HCT116 (cell line): ENCODE measurements around the gene RABL6. TPM values are rescaled to one million over a fixed set of nuclear protein-coding genes. Genes with fewer than 3 reads are reported as not detected.

ENCODE experiments used
- ATAC-seq: fragments of 200-7000 bp; cut with Tn5 transposase; 2 replicates; pipeline ENCODE4 v1.9.1; 2020; ENCODE audit warnings: mild to moderate bottlenecking, moderate library complexity
- BruUV-seq: library from RNA; stranded (reverse); fragments of 400-500 nt; replicated peaks from 2 replicates; lab custom pipeline; 2021; lab: Mats Ljungman, UMichigan
- CTCF ChIA-PET: fragments of 300-600 bp; sonication (Branson Sonifier 250); formaldehyde crosslinking; loops from one replicate; lab custom pipeline; 2021; ENCODE audit warnings: antibody characterized with exemption; lab: Charles Lee
- POLR2A ChIA-PET: fragments of 300-600, 350-600 bp; sonication (Branson Sonifier 250); formaldehyde crosslinking; loops from one replicate; lab custom pipeline; 2021; ENCODE audit warnings: antibody characterized with exemption; lab: Charles Lee
- RAD21 ChIA-PET, 2 experiments: fragments of 300-600 bp; sonication (Branson Sonifier 250); formaldehyde crosslinking; loops; one replicate each; lab custom pipeline; 2023; ENCODE audit warnings: low total read pairs in 2 of 2; ENCODE audit not compliant: uncharacterized antibody in 2 of 2, unreplicated experiment in 2 of 2, low non-redundant PET in 1 of 2; lab: Charles Lee
- DNase-seq: peaks from one replicate; pipeline ENCODE4 v3.0.0-alpha.2; 2010; ENCODE audit warnings: low read depth, low spot score
- H2AFZ ChIP-seq: fragments of 200-600 bp; shearing (Covaris generic), sonication (generic); 2 replicates; pipeline ENCODE4 v1.6.1; 2017; ENCODE audit warnings: low read depth, mixed run types, mixed read lengths, antibody characterized with exemption, low read length; ENCODE audit not compliant: poor library complexity, severe bottlenecking
- H3K27ac ChIP-seq: 2 replicates; pipeline ENCODE4 v1.5.1; 2012; ENCODE audit warnings: low read depth, low read length
- H3K27me3 ChIP-seq: fragments of 200-600 bp; sonication (generic); 2 replicates; pipeline ENCODE4 v1.6.1; 2016; ENCODE audit warnings: mixed run types, low read length, mixed read lengths; ENCODE audit not compliant: insufficient read depth
- H3K36me3 ChIP-seq, 2 experiments: fragments of 200-500 bp in 1 of 2; fragments of 200-600 bp in 1 of 2; sonication (Bioruptor generic) in 1 of 2; sonication (generic) in 1 of 2; 2 replicates each; pipeline versions ENCODE4 v1.5.1 to v1.6.1; 2014 to 2016; ENCODE audit warnings: low read length in 2 of 2, inconsistent platforms in 1 of 2, mixed read lengths in 1 of 2, mixed run types in 1 of 2; ENCODE audit not compliant: insufficient read depth in 2 of 2, control insufficient read depth in 1 of 2
- H3K4me1 ChIP-seq, 2 experiments: fragments of 200-600 bp in 1 of 2; sonication (generic) in 1 of 2; 2 replicates each; pipeline versions ENCODE4 v1.5.1 to v1.6.1; 2012 to 2017; ENCODE audit warnings: low read length in 2 of 2, inconsistent platforms in 1 of 2, mild to moderate bottlenecking in 1 of 2, mixed read lengths in 1 of 2, mixed run types in 1 of 2, moderate library complexity in 1 of 2; ENCODE audit not compliant: insufficient read depth in 2 of 2, control insufficient read depth in 1 of 2
- H3K4me2 ChIP-seq: fragments of 200-600 bp; sonication (generic); 2 replicates; pipeline ENCODE4 v1.6.1; 2017; ENCODE audit warnings: mixed run types, low read length, mixed read lengths
- H3K4me3 ChIP-seq, 2 experiments: fragments of 200-600 bp in 1 of 2; sonication (generic) in 1 of 2; replicated peaks in 1 of 2; 2 replicates each; pipeline ENCODE4 v1.5.1; 2011 to 2016; ENCODE audit warnings: low read length in 2 of 2, control low read depth in 1 of 2, low read depth in 1 of 2, mild to moderate bottlenecking in 1 of 2, mixed read lengths in 1 of 2, mixed run types in 1 of 2
- H3K79me2 ChIP-seq: fragments of 200-600 bp; sonication (generic); 2 replicates; pipeline ENCODE4 v1.6.1; 2017; ENCODE audit warnings: mild to moderate bottlenecking, mixed run types, low read length, moderate library complexity, mixed read lengths; ENCODE audit not compliant: insufficient read depth
- H3K9ac ChIP-seq: fragments of 200-600 bp; sonication (generic); 2 replicates; pipeline ENCODE4 v1.6.1; 2016; ENCODE audit warnings: low read length, mixed read lengths
- H3K9me2 ChIP-seq: fragments of 200-600 bp; sonication (generic), shearing (Covaris generic); 2 replicates; pipeline ENCODE4 v1.6.1; 2017; ENCODE audit warnings: mixed run types, mild to moderate bottlenecking, moderate library complexity; ENCODE audit not compliant: insufficient read depth
- H3K9me3 ChIP-seq, 2 experiments: fragments of 200-500 bp in 1 of 2; fragments of 200-600 bp in 1 of 2; sonication (Bioruptor generic) in 1 of 2; sonication (generic) in 1 of 2; 2 replicates each; pipeline ENCODE4 v1.6.1; 2014 to 2017; ENCODE audit warnings: low read length in 2 of 2, mixed read lengths in 2 of 2, inconsistent platforms in 1 of 2, low read depth in 1 of 2, mild to moderate bottlenecking in 1 of 2, mixed run types in 1 of 2, moderate library complexity in 1 of 2; ENCODE audit not compliant: control insufficient read depth in 1 of 2, insufficient read depth in 1 of 2
- H4K20me1 ChIP-seq: fragments of 200-600 bp; sonication (generic), shearing (Covaris generic); 2 replicates; pipeline ENCODE4 v1.6.1; 2017; ENCODE audit warnings: mixed run types, mild to moderate bottlenecking, moderate library complexity; ENCODE audit not compliant: insufficient read depth
- CBX3 ChIP-seq: IDR thresholded peaks from 2 replicates; pipeline ENCODE4 v1.6.1; 2012; ENCODE audit warnings: low read depth
- CEBPB ChIP-seq: IDR thresholded peaks from 2 replicates; pipeline ENCODE4 v1.6.1; 2012; ENCODE audit warnings: low read depth
- EGR1 ChIP-seq: IDR thresholded peaks from 2 replicates; pipeline ENCODE4 v1.6.1; 2012; ENCODE audit warnings: low read depth
- ELF1 ChIP-seq: IDR thresholded peaks from 2 replicates; pipeline ENCODE4 v1.6.1; 2012; ENCODE audit warnings: low read depth, borderline replicate concordance
- EZH2phosphoT487 ChIP-seq: fragments of 200-600 bp; IDR thresholded peaks from 2 replicates; pipeline ENCODE4 v1.6.1; 2018; ENCODE audit warnings: antibody characterized with exemption, borderline replicate concordance
- FOSL1 ChIP-seq: IDR thresholded peaks from 2 replicates; pipeline ENCODE4 v1.6.1; 2012; ENCODE audit warnings: low read depth
- POLR2A ChIP-seq: IDR thresholded peaks from 2 replicates; pipeline ENCODE4 v1.7.0; 2011; ENCODE audit warnings: borderline replicate concordance; ENCODE audit not compliant: insufficient read depth, insufficient read length; ENCODE audit errors: extremely low read depth
- POLR2AphosphoS5 ChIP-seq: IDR thresholded peaks from 2 replicates; pipeline ENCODE4 v1.6.1; 2011; ENCODE audit warnings: mild to moderate bottlenecking, low read depth, low read length, moderate library complexity
- RAD21 ChIP-seq: IDR thresholded peaks from 2 replicates; pipeline ENCODE4 v1.6.1; 2012; ENCODE audit warnings: low read depth, mild to moderate bottlenecking
- SRF ChIP-seq: IDR thresholded peaks from 2 replicates; pipeline ENCODE4 v1.6.1; 2012; ENCODE audit warnings: low read depth
- YY1 ChIP-seq: IDR thresholded peaks from 2 replicates; pipeline ENCODE4 v1.6.1; 2011; ENCODE audit warnings: low read length, low read depth, moderate library complexity, mild to moderate bottlenecking; ENCODE audit not compliant: insufficient replicate concordance; ENCODE audit errors: extremely low read depth
- ZFX ChIP-seq: fragments of 450-650 bp; IDR thresholded peaks from 2 replicates; pipeline ENCODE4 v1.6.1; 2017
- intact Hi-C: fragments of 100-400 bp; cut with micrococcal nuclease; formaldehyde crosslinking; loops from 2 replicates; pipeline ENCODE4 v1.10.0; 2022
- total RNA-seq: library from RNA; stranded (reverse); gene quantifications from one replicate; pipeline ENCODE4 v1.2.1, GENCODE V29; 2021; ENCODE audit not compliant: unreplicated experiment
- TF ChIP-seq, protein P1 (sequence below): IDR thresholded peaks from 2 replicates; pipeline ENCODE4 v1.6.1; 2012; ENCODE audit warnings: low read depth
- TF ChIP-seq, protein P2 (sequence below): IDR thresholded peaks from 2 replicates; pipeline ENCODE4 v1.6.1; 2012

The RABL6 gene
- total RNA-seq, 1 experiment from 2014 or later = 98.6 TPM

DNA sequence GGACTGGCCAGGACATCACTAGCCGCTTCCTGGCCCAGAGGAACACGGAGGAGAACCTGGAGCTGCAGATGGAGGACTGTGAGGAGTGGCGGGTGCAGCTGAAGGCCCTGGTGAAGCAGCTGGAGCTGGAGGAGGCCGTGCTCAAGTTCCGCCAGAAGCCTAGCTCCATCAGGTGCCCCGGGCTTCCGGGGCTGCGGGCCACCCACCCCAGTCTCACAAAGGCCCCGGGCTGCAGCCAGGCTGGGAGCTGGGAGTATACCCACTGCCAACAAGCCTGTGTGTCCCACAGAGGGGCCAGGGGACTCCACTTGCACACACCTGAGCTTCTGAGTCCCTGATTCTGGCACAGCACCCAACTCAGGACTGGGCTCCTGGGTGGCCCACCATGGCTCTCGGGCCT lies 1.7 kb upstream of the RABL6 start:
- peaks cover 23 to 28% of the 10 kb centered on the region in 2 experiments for H3K4me1 ChIP-seq
- ATAC-seq (no peak), DNase-seq (no peak)
- H3K27ac ChIP-seq = no peak overlapping the region; the same call in 1 of the 2 replicates
- no peaks in the 10 kb centered on the region for H3K9me3 ChIP-seq
- H3K36me3 ChIP-seq = peaks cover 3 to 8% of the 10 kb centered on the region in 2 experiments; a peak in 3 of 4 replicates
- BruUV-seq = no TSS peak
- intact Hi-C loops = no loop called here
- H3K4me3 ChIP-seq = peak overlapping the region in 1 of 2 experiments; percentile 93; a peak in 2 of 4 replicates
- ChIA-PET RAD21 (no interaction called here), POLR2A (no interaction called here), CTCF (no interaction called here)
- H3K27me3 ChIP-seq = no peaks in the 10 kb centered on the region
- TF ChIP-seq ELF1 = no peak
- no peak for TF ChIP-seq EZH2phosphoT487
- no peak for TF ChIP-seq EGR1
- no peak for TF ChIP-seq CBX3
- TF ChIP-seq FOSL1 = no peak
- TF ChIP-seq SRF = no peak
- H3K79me2 ChIP-seq = peaks cover 39% of the 10 kb centered on the region
- peak overlapping the region; percentile 90 for H3K4me2 ChIP-seq
- no peak overlapping the region for H2AFZ ChIP-seq
- no peaks in the 10 kb centered on the region for H4K20me1 ChIP-seq
- H3K9me2 ChIP-seq = no peaks in the 10 kb centered on the region
- H3K9ac ChIP-seq = peak overlapping the region; percentile 96

DNA sequence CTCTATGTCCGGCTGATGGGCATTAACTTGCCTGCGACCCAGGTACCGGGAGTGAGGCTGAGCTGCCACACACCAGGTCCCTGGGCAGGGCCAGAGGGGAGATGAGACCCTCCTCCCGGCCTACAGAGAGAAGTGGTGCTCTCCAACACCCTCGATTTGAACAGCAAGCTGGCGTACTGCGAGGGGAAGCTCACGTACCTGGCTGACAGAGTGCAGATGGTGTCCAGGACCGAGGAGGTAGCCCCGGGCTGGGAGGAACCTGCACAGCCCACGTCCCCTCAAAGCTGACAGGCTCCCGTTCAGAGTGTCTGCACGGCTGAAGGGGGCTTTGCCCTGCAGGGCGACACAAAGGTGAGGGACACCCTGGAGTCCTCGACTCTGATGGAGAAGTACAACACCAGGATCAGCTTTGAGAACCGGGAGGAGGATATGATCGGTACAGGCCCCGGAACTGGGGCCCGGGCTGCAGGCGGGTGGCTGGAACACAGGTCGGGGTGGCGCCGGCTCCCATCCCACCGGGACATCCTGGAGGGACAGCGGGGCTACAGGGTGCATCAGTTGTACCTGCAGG lies 1.0 kb upstream of the RABL6 start:
- CTCF ChIA-PET = interaction anchor here (0.9 kb wide), 1 partner anchor 223 kb away, joined by 3 read pairs; no protein-coding TSS in a partner anchor
- TF ChIP-seq RAD21 = no peak
- TF ChIP-seq POLR2A = no peak
- TF ChIP-seq FOSL1 = no peak
- no peak for TF ChIP-seq EZH2phosphoT487
- TF ChIP-seq ZFX = no peak
- no peak for TF ChIP-seq ELF1
- no peak for TF ChIP-seq CEBPB
- no peak for TF ChIP-seq POLR2AphosphoS5
- TF ChIP-seq, protein P1, sequence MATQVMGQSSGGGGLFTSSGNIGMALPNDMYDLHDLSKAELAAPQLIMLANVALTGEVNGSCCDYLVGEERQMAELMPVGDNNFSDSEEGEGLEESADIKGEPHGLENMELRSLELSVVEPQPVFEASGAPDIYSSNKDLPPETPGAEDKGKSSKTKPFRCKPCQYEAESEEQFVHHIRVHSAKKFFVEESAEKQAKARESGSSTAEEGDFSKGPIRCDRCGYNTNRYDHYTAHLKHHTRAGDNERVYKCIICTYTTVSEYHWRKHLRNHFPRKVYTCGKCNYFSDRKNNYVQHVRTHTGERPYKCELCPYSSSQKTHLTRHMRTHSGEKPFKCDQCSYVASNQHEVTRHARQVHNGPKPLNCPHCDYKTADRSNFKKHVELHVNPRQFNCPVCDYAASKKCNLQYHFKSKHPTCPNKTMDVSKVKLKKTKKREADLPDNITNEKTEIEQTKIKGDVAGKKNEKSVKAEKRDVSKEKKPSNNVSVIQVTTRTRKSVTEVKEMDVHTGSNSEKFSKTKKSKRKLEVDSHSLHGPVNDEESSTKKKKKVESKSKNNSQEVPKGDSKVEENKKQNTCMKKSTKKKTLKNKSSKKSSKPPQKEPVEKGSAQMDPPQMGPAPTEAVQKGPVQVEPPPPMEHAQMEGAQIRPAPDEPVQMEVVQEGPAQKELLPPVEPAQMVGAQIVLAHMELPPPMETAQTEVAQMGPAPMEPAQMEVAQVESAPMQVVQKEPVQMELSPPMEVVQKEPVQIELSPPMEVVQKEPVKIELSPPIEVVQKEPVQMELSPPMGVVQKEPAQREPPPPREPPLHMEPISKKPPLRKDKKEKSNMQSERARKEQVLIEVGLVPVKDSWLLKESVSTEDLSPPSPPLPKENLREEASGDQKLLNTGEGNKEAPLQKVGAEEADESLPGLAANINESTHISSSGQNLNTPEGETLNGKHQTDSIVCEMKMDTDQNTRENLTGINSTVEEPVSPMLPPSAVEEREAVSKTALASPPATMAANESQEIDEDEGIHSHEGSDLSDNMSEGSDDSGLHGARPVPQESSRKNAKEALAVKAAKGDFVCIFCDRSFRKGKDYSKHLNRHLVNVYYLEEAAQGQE = no peak
- TF ChIP-seq YY1 = no peak
- TF ChIP-seq, protein P2, sequence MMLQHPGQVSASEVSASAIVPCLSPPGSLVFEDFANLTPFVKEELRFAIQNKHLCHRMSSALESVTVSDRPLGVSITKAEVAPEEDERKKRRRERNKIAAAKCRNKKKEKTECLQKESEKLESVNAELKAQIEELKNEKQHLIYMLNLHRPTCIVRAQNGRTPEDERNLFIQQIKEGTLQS = no peak
- TF ChIP-seq, all 23 proteins: peak for 0
- H3K9me2 ChIP-seq = no peaks in the 10 kb centered on the region
- peaks cover 18 to 22% of the 10 kb centered on the region in 2 experiments for H3K4me1 ChIP-seq
- BruUV-seq = no TSS peak
- H3K9ac ChIP-seq = peak overlapping the region; percentile 96
- RAD21 ChIA-PET = no interaction called here
- peaks cover 46% of the 10 kb centered on the region for H3K79me2 ChIP-seq
- H4K20me1 ChIP-seq = no peaks in the 10 kb centered on the region
- peak overlapping the region; percentile 97 for H3K27ac ChIP-seq
- DNase-seq (no peak), ATAC-seq (peak; percentile 7)
- H3K9me3 ChIP-seq = no peaks in the 10 kb centered on the region
- peak overlapping the region; percentile 79 to 93 for H3K4me3 ChIP-seq
- H3K36me3 ChIP-seq = peaks cover 5 to 8% of the 10 kb centered on the region in 2 experiments; a peak in 3 of 4 replicates
- H3K4me2 ChIP-seq = peak overlapping the region; percentile 90
- H2AFZ ChIP-seq = no peak overlapping the region
- no peaks in the 10 kb centered on the region for H3K27me3 ChIP-seq
- intact Hi-C loops = no loop called here
- POLR2A ChIA-PET = no interaction called here
